SH-SY5Y (cell line): Measurements from ENCODE around the gene LRRC27.

Source experiments
- GATA2 ChIP-seq: IDR thresholded peaks from 2 replicates; pipeline ENCODE4 v1.6.1; 2011; ENCODE audit warnings: mild to moderate bottlenecking, low read depth, low read length
- GATA3 ChIP-seq: IDR thresholded peaks from 2 replicates; pipeline ENCODE4 v1.6.1; 2011; ENCODE audit warnings: low read depth, mild to moderate bottlenecking, low read length, moderate library complexity

Gene LRRC27

GRCh38 chr10:132421847-132422751 is 90.1 kb downstream of the LRRC27 start:
- TF ChIP-seq GATA2 (no peak), GATA3 (no peak)

GRCh38 chr10:132422903-132423825 is 91.2 kb downstream of the LRRC27 start:
- no peak for TF ChIP-seq GATA3
- no peak for TF ChIP-seq GATA2

GRCh38 chr10:132423966-132424861 is 92.2 kb downstream of the LRRC27 start:
- TF ChIP-seq GATA3 (no peak), GATA2 (no peak)

- TF ChIP-seq GATA3 (no peak), GATA2 (no peak)
Observed at GRCh38 chr10:132425029-132425756, 93.2 kb downstream of the LRRC27 start.

- TF ChIP-seq GATA3 = no peak
- no peak for TF ChIP-seq GATA2
Observed at GRCh38 chr10:132425757-132426155, 93.8 kb downstream of the LRRC27 start.

- no peak for TF ChIP-seq GATA2
- TF ChIP-seq GATA3 = no peak
Observed at GRCh38 chr10:132427006-132427771, 95.2 kb downstream of the LRRC27 start.

- TF ChIP-seq GATA3 (no peak), GATA2 (no peak)
Observed at GRCh38 chr10:132427939-132428367, 96.0 kb downstream of the LRRC27 start.

- TF ChIP-seq GATA2 = no peak
- no peak for TF ChIP-seq GATA3
Observed at GRCh38 chr10:132428486-132428995, 96.5 kb downstream of the LRRC27 start.
